B cell (primary cell): ENCODE results near the gene ATAD3B. TPM values are rescaled to one million over a fixed set of nuclear protein-coding genes. Genes with fewer than 3 reads are reported as not detected.

Experiments
- ATAC-seq: fragments of 200-7000 bp; cut with Tn5 transposase; one replicate; pipeline ENCODE4 v1.10.0; 2021; ENCODE audit warnings: low read depth, mild to moderate bottlenecking, moderate number of reproducible peaks, moderate library complexity
- CTCF ChIA-PET: fragments of 350-600 bp; sonication (Branson Sonifier 250); formaldehyde crosslinking; loops from one replicate; lab custom pipeline; 2021; ENCODE audit warnings: antibody characterized with exemption, inconsistent platforms; lab: Charles Lee
- POLR2A ChIA-PET: fragments of 350-600 bp; sonication (Branson Sonifier 250); formaldehyde crosslinking; loops from one replicate; lab custom pipeline; 2021; ENCODE audit warnings: antibody characterized with exemption; lab: Charles Lee
- DNase-seq: peaks from one replicate; pipeline ENCODE4 v3.0.0; 2013
- H2AFZ ChIP-seq: 2 replicates; pipeline ENCODE4 v1.6.1; 2012; ENCODE audit warnings: mild to moderate bottlenecking, low read depth, low read length; ENCODE audit not compliant: insufficient read depth, poor library complexity, severe bottlenecking
- H3K27ac ChIP-seq, 2 donors: 1 replicate in 1 of 2; 2 replicates in 1 of 2; pipeline ENCODE4 v1.5.1; 2012 to 2013; ENCODE audit warnings: low read length in 2 of 2, mild to moderate bottlenecking in 2 of 2, moderate library complexity in 1 of 2
- H3K27me3 ChIP-seq, 4 experiments: fragments of 200-600 bp in 1 of 4; sonication (generic) in 1 of 4; replicated peaks in 1 of 4; 1 replicate in 2 of 4; 2 replicates in 2 of 4; pipeline versions ENCODE4 v1.6.1 to v1.7.0; 2013 to 2016; ENCODE audit warnings: low read length in 3 of 4, mild to moderate bottlenecking in 2 of 4, mixed read lengths in 1 of 4, moderate library complexity in 1 of 4; ENCODE audit not compliant: insufficient read depth in 4 of 4, control insufficient read depth in 3 of 4; ENCODE audit errors: control extremely low read depth in 1 of 4
- H3K36me3 ChIP-seq, 2 experiments: replicated peaks in 1 of 2; 1 replicate in 1 of 2; 2 replicates in 1 of 2; pipeline versions ENCODE4 v1.6.1 to v1.7.1; 2013; ENCODE audit warnings: low read length in 1 of 2; ENCODE audit not compliant: insufficient read depth in 2 of 2, control insufficient read depth in 1 of 2; ENCODE audit errors: control extremely low read depth in 1 of 2, extremely low read depth in 1 of 2
- H3K4me1 ChIP-seq, 2 donors: fragments of 200-600 bp in 1 of 2; sonication (generic) in 1 of 2; 1 replicate in 1 of 2; 2 replicates in 1 of 2; pipeline versions ENCODE4 v1.5.1 to v1.6.1; 2013 to 2017; ENCODE audit warnings: low read length in 2 of 2; ENCODE audit not compliant: control insufficient read depth in 2 of 2, insufficient read depth in 2 of 2
- H3K4me2 ChIP-seq: replicated peaks from 2 replicates; pipeline ENCODE3; 2012; ENCODE audit warnings: mild to moderate bottlenecking, low read depth, low read length; ENCODE audit not compliant: poor library complexity, severe bottlenecking
- H3K4me3 ChIP-seq, 5 experiments: fragments of 200-600 bp in 1 of 5; sonication (generic) in 1 of 5; 1 replicate in 3 of 5; 2 replicates in 2 of 5; pipeline versions ENCODE4 v1.5.1 to v1.7.0; 2011 to 2016; ENCODE audit warnings: low read length in 4 of 5, mild to moderate bottlenecking in 4 of 5, low read depth in 2 of 5, control low read depth in 1 of 5, moderate library complexity in 1 of 5; ENCODE audit not compliant: insufficient read depth in 1 of 5; ENCODE audit errors: control extremely low read depth in 1 of 5, extremely low read depth in 1 of 5
- H3K79me2 ChIP-seq: fragments of 200-600 bp; sonication (generic); one replicate; pipeline ENCODE4 v1.6.0; 2016; ENCODE audit warnings: low read length; ENCODE audit not compliant: control insufficient read depth, insufficient read depth
- H3K9ac ChIP-seq: fragments of 200-600 bp; sonication (generic); 2 replicates; pipeline ENCODE4 v1.6.1; 2017; ENCODE audit warnings: mild to moderate bottlenecking, low read length, moderate library complexity
- H3K9me3 ChIP-seq, 3 donors: one replicate each; pipeline versions ENCODE4 v1.6.1 to v1.7.1; 2013; ENCODE audit warnings: low read length in 2 of 3; ENCODE audit not compliant: control insufficient read depth in 2 of 3, insufficient read depth in 1 of 3; ENCODE audit errors: control extremely low read depth in 1 of 3
- H4K20me1 ChIP-seq: 2 replicates; pipeline ENCODE4 v1.6.0; 2012; ENCODE audit warnings: mild to moderate bottlenecking, low read length; ENCODE audit not compliant: insufficient read depth, control insufficient read depth, poor library complexity, severe bottlenecking
- H3K27ac Mint-ChIP-seq: one replicate; pipeline ENCODE4 v1.8.0; 2021; ENCODE audit warnings: mixed read lengths
- H3K27me3 Mint-ChIP-seq: one replicate; pipeline ENCODE4 v1.8.0; 2021; ENCODE audit warnings: mixed read lengths
- H3K4me1 Mint-ChIP-seq: one replicate; pipeline ENCODE4 v1.8.0; 2021; ENCODE audit warnings: mixed read lengths
- H3K4me3 Mint-ChIP-seq: one replicate; pipeline ENCODE4 v1.8.0; 2021; ENCODE audit warnings: mixed read lengths
- H3K9me3 Mint-ChIP-seq: one replicate; pipeline ENCODE4 v1.8.0; 2022; ENCODE audit warnings: mixed read lengths; ENCODE audit not compliant: insufficient read depth
- CTCF ChIP-seq: fragments of 200-600 bp; IDR thresholded peaks from one replicate; pipeline ENCODE4 v1.8.0; 2022; ENCODE audit warnings: antibody characterized with exemption, mild to moderate bottlenecking
- EZH2 ChIP-seq: IDR thresholded peaks from 2 replicates; pipeline ENCODE4 v1.6.1; 2012; ENCODE audit warnings: borderline replicate concordance, low read depth, mild to moderate bottlenecking, moderate library complexity, low read length; ENCODE audit not compliant: insufficient read depth, poor library complexity, severe bottlenecking
- WGBS: methylation state at CpG from one replicate; pipeline ENCODE4 v1.1.5; 2013; ENCODE audit warnings: missing lambda C conversion rate; ENCODE audit not compliant: insufficient coverage; 5-methylcytosine and 5-hydroxymethylcytosine counted together
- intact Hi-C: fragments of 100-400 bp; cut with micrococcal nuclease; formaldehyde crosslinking; loops from one replicate; pipeline ENCODE4 v1.10.0; 2022
- polyA plus RNA-seq: library from polyadenylated mRNA; depleted of rRNA; stranded (reverse); fragments of >200 nt; gene quantifications from 2 replicates; pipeline ENCODE4 v1.2.3, GENCODE V29; 2012
- total RNA-seq, 2 donors: library from RNA; stranded (reverse); fragments of 120-200 nt in 1 of 2; gene quantifications; 1 replicate in 1 of 2; 2 replicates in 1 of 2; pipeline versions ENCODE4 v1.2.3 to v1.2.4, GENCODE V29; 2013 to 2022

ATAD3B gene
- total and polyA plus RNA-seq, 2 donors (not counting 1 experiment from before 2014, with no cell fraction given) = 50.9 to 51.5 TPM

GRCh38 chr1:1541956-1542765, 70.6 kb downstream of the ATAD3B start:
- DNase-seq = no peak
- ChIA-PET CTCF (no interaction called here), POLR2A (interaction anchor here (0.6 kb wide), 1 partner anchor 284 kb away, joined by 4 read pairs; no protein-coding TSS in a partner anchor)
- Mint-ChIP-seq H3K9me3 (no peaks in the 10 kb centered on the region), H3K4me3 (peak overlapping the region; percentile 66), H3K27ac (no peak overlapping the region), H3K4me1 (peaks cover 7% of the 10 kb centered on the region), H3K27me3 (peaks cover 3% of the 10 kb centered on the region)
- Histone ChIP-seq H3K9me3 (no peaks in the 10 kb centered on the region), H3K27me3 (peaks cover 0 to 7% (median 1%) of the 10 kb centered on the region in 4 experiments), H3K4me3 (no peak overlapping the region), H3K9ac (no peak overlapping the region), H3K4me1 (peaks cover 6 to 11% of the 10 kb centered on the region in 2 donors), H3K27ac (no peak overlapping the region), H3K79me2 (peaks cover 43% of the 10 kb centered on the region), H3K36me3 (peaks cover 0 to 20% of the 10 kb centered on the region in 2 experiments), H4K20me1 (peaks cover 27% of the 10 kb centered on the region), H3K4me2 (no peak overlapping the region), H2AFZ (no peak overlapping the region)
- intact Hi-C loops = no loop called here
- WGBS = 94% methylated on average over 30 of the region's 37 CpGs
- ATAC-seq = no peak
- no peak for TF ChIP-seq EZH2
- TF ChIP-seq CTCF = no peak
